GM12878 (cell line): ENCODE data around the gene VIPR2. TPM values are rescaled to one million over a fixed set of nuclear protein-coding genes. Genes with fewer than 3 reads are reported as not detected.
"Not testable (repeated sequence)": the region's sequence is repeated elsewhere in the genome, so short reads cannot be mapped to it uniquely, and the experiment has no call there.

Experiments used
- ATAC-seq: fragments of 200-7000 bp; cut with Tn5 transposase; 3 replicates; pipeline ENCODE4 v1.9.1; 2020; ENCODE audit warnings: mild to moderate bottlenecking, moderate library complexity
- BruUV-seq: library from RNA; stranded (reverse); fragments of 400-500 nt; replicated peaks from 2 replicates; lab custom pipeline; 2021; lab: Mats Ljungman, UMichigan
- CTCF ChIA-PET: fragments of 300-600 bp; sonication (Branson Sonifier 250); formaldehyde crosslinking; extraction: SDS; loops from one replicate; lab custom pipeline; 2021; ENCODE audit warnings: inconsistent platforms; lab: Yijun Ruan, JAX
- POLR2A ChIA-PET: fragments of 350-600 bp; formaldehyde crosslinking; extraction: SDS; loops from one replicate; lab custom pipeline; 2021; ENCODE audit warnings: inconsistent platforms; lab: Charles Lee
- RAD21 ChIA-PET: fragments of 300-600 bp; sonication (Branson Sonifier 250); formaldehyde crosslinking; loops from one replicate; lab custom pipeline; 2023; ENCODE audit warnings: antibody characterized with exemption; ENCODE audit not compliant: unreplicated experiment; lab: Charles Lee
- SMC1A ChIA-PET: fragments of 300-600 bp; sonication (Branson Sonifier 250); formaldehyde crosslinking; loops from one replicate; lab custom pipeline; 2023; ENCODE audit not compliant: unreplicated experiment, uncharacterized antibody; lab: Charles Lee
- DNase-seq: peaks from one replicate; pipeline ENCODE4 v3.0.0-alpha.2; 2011; ENCODE audit warnings: low read depth, low spot score
- FAIRE-seq: peaks from 3 replicates; lab custom pipeline; 2011; peaks lifted over from hg19 to GRCh38; lab: Jason Lieb, UNC
- H2AFZ ChIP-seq: 2 replicates; pipeline ENCODE4 v1.6.0; 2011; ENCODE audit warnings: low read depth, low read length, control low read depth; ENCODE audit not compliant: control insufficient read depth
- H3K27ac ChIP-seq: 2 replicates; pipeline ENCODE4 v1.5.1; 2011; ENCODE audit warnings: control low read depth; ENCODE audit not compliant: control insufficient read depth, insufficient read depth
- H3K27me3 ChIP-seq, 2 experiments: replicated peaks in 1 of 2; 2 replicates each; pipeline versions ENCODE4 v1.6.0 to v1.6.1; 2011; ENCODE audit warnings: low read length in 1 of 2; ENCODE audit not compliant: control insufficient read depth in 2 of 2, insufficient read depth in 2 of 2
- H3K36me3 ChIP-seq, 2 experiments: 2 replicates each; pipeline ENCODE4 v1.5.1; 2011; ENCODE audit warnings: low read length in 1 of 2; ENCODE audit not compliant: control insufficient read depth in 2 of 2, insufficient read depth in 2 of 2
- H3K4me1 ChIP-seq: 2 replicates; pipeline ENCODE4 v1.6.1; 2011; ENCODE audit warnings: mild to moderate bottlenecking, low read length, moderate library complexity, mixed read lengths; ENCODE audit not compliant: control insufficient read depth, insufficient read depth
- H3K4me2 ChIP-seq: 2 replicates; pipeline ENCODE4 v1.6.0; 2011; ENCODE audit warnings: control low read depth; ENCODE audit not compliant: control insufficient read depth, insufficient read depth
- H3K4me3 ChIP-seq: fragments of 200-600 bp; sonication (generic); 2 replicates; pipeline ENCODE4 v1.5.1; 2016
- H3K79me2 ChIP-seq: 2 replicates; pipeline ENCODE4 v1.6.0; 2011; ENCODE audit warnings: low read length; ENCODE audit not compliant: control insufficient read depth, insufficient read depth
- H3K9ac ChIP-seq: 2 replicates; pipeline ENCODE4 v1.8.0; 2011; ENCODE audit warnings: low read length, control low read depth, mixed read lengths; ENCODE audit not compliant: control insufficient read depth, insufficient read depth
- H3K9me3 ChIP-seq: replicated peaks from 3 replicates; pipeline ENCODE4 v1.5.1; 2011; ENCODE audit warnings: mild to moderate bottlenecking, low read length; ENCODE audit not compliant: control insufficient read depth, insufficient read depth
- H4K20me1 ChIP-seq: 2 replicates; pipeline ENCODE4 v1.6.0; 2011; ENCODE audit not compliant: control insufficient read depth, insufficient read depth
- BHLHE40 ChIP-seq, 2 experiments: fragments of 450-650 bp in 1 of 2; IDR thresholded peaks; 2 replicates each; pipeline ENCODE4 v1.6.1; 2011 to 2017; ENCODE audit warnings: low read depth in 2 of 2, borderline replicate concordance in 1 of 2, improper control_type of control experiment in 1 of 2, low read length in 1 of 2, mild to moderate bottlenecking in 1 of 2
- CREM ChIP-seq: IDR thresholded peaks from 2 replicates; pipeline ENCODE4 v1.6.1; 2014; ENCODE audit warnings: antibody characterized with exemption, low read depth
- HDAC6 ChIP-seq: fragments of 200-600 bp; sonication (generic); IDR thresholded peaks from one replicate; pipeline ENCODE4 v1.8.0; 2017; ENCODE audit warnings: antibody characterized with exemption; ENCODE audit not compliant: unreplicated experiment
- NR2C1 ChIP-seq: fragments of 450-650 bp; IDR thresholded peaks from 2 replicates; pipeline ENCODE4 v1.6.1; 2017; ENCODE audit warnings: antibody characterized with exemption, mild to moderate bottlenecking, moderate library complexity
- SREBF2 ChIP-seq: IDR thresholded peaks from 2 replicates; pipeline ENCODE4 v1.6.1; 2012; ENCODE audit warnings: mild to moderate bottlenecking, low read length
- ZNF207 ChIP-seq: fragments of 450-650 bp; IDR thresholded peaks from 2 replicates; pipeline ENCODE4 v1.6.1; 2014; ENCODE audit warnings: antibody characterized with exemption, mild to moderate bottlenecking, borderline replicate concordance
- ZNF592 ChIP-seq: fragments of 450-650 bp; IDR thresholded peaks from 2 replicates; pipeline ENCODE4 v1.6.1; 2017; ENCODE audit warnings: mild to moderate bottlenecking, moderate library complexity
- WGBS: methylation state at CpG from one replicate; pipeline ENCODE4 v1.1.6; 2016; ENCODE audit warnings: low lambda C conversion rate; ENCODE audit not compliant: insufficient replicate concordance, insufficient coverage; ENCODE audit errors: missing lambda C conversion rate; 5-methylcytosine and 5-hydroxymethylcytosine counted together
- in situ Hi-C: fragments of 300-500 bp; cut with MboI; formaldehyde crosslinking; loops from 9 replicates; pipeline ENCODE4 v1.14.3; 2018; ENCODE audit warnings: mixed read lengths
- intact Hi-C: fragments of 100-400 bp; cut with micrococcal nuclease; formaldehyde crosslinking; loops from one replicate; pipeline ENCODE4 v1.14.2; 2022; ENCODE audit not compliant: unreplicated experiment
- polyA plus RNA-seq, 11 experiments: library from polyadenylated mRNA; depleted of rRNA in 4 of 11; unstranded in 6 of 11; stranded (reverse) in 5 of 11; fragments of >200 nt; fragmentation: Nextera tagmentation in 4 of 11; fragmentation: Illumina TruSeq in 1 of 11; extraction: Ambion mirVana in 4 of 11; extraction: Trizol in 1 of 11; gene quantifications; 1 replicate in 1 of 11; 2 replicates in 10 of 11; pipeline versions ENCODE4 v1.2.1 to v1.2.3, GENCODE V29; 2011 to 2016; ENCODE audit warnings: inconsistent platforms in 2 of 11, missing spikeins in 2 of 11, low read depth in 1 of 11
- total RNA-seq, 4 experiments: library from RNA; depleted of rRNA in 3 of 4; stranded (reverse); fragments of >200 nt in 3 of 4; fragmentation: Illumina TruSeq in 1 of 4; extraction: Trizol in 1 of 4; gene quantifications; 2 replicates each; pipeline versions ENCODE4 v1.2.1 to v1.2.3, GENCODE V29; 2013 to 2021

VIPR2 gene
- total and polyA plus RNA-seq, 10 of the 15 experiments (the other 5 are each of a cell fraction or from before 2014, with no cell fraction given): not detected

- WGBS: 63% methylated on average over 13 of the region's 13 CpGs
Observed at GRCh38 chr7:159000070-159000469, 144.6 kb downstream of the VIPR2 start.

GRCh38 chr7:158999496-158999895 is 145.2 kb downstream of the VIPR2 start:
- SMC1A ChIA-PET: no interaction called here
- POLR2A ChIA-PET: no interaction called here
- no peak for DNase-seq
- Histone ChIP-seq H3K9me3 (no peaks in the 10 kb centered on the region; the same call in 2 of the 3 replicates), H3K27me3 (no peaks in the 10 kb centered on the region), H3K9ac (no peak overlapping the region), H3K4me1 (no peaks in the 10 kb centered on the region), H3K27ac (no peak overlapping the region), H3K4me3 (no peak overlapping the region), H3K4me2 (no peak overlapping the region), H4K20me1 (no peaks in the 10 kb centered on the region), H3K36me3 (no peaks in the 10 kb centered on the region), H3K79me2 (no peaks in the 10 kb centered on the region), H2AFZ (no peak overlapping the region)
- TF ChIP-seq SREBF2 (no peak), ZNF207 (no peak), ZNF592 (no peak), HDAC6 (no peak), BHLHE40 (IDR thresholded peaks at IDR 0.05; ENCODE audit: borderline replicate concordance in 1 of 2, low read depth in 2 of 2, low read length in 1 of 2) (no peak)
- 68% methylated on average over 21 of the region's 21 CpGs for WGBS
- FAIRE-seq: no peak
- intact Hi-C loops: no loop called here
- BruUV-seq: no TSS peak
- RAD21 ChIA-PET: no interaction called here
- in situ Hi-C loops: no loop called here
- CTCF ChIA-PET: no interaction called here
- no peak for ATAC-seq

More at GRCh38 chr7:159000070-159000469, 144.6 kb downstream of the VIPR2 start:
- intact Hi-C loops: no loop called here
- Histone ChIP-seq H3K4me2 (no peak overlapping the region), H3K27ac (no peak overlapping the region), H3K79me2 (no peaks in the 10 kb centered on the region), H4K20me1 (no peaks in the 10 kb centered on the region), H3K9me3 (no peaks in the 10 kb centered on the region; the same call in 2 of the 3 replicates), H3K36me3 (no peaks in the 10 kb centered on the region), H3K27me3 (no peaks in the 10 kb centered on the region), H3K4me3 (no peak overlapping the region), H3K4me1 (no peaks in the 10 kb centered on the region), H3K9ac (no peak overlapping the region), H2AFZ (no peak overlapping the region)
- ChIA-PET CTCF (no interaction called here), RAD21 (no interaction called here), POLR2A (no interaction called here), SMC1A (no interaction called here)
- TF ChIP-seq CREM (no peak), NR2C1 (no peak)
- in situ Hi-C loops: no loop called here
- ATAC-seq (no peak), DNase-seq (no peak), FAIRE-seq (no peak)
- BruUV-seq: no TSS peak

GRCh38 chr7:158998261-158998660 is 146.4 kb downstream of the VIPR2 start:
- intact Hi-C loops, H3K27me3 ChIP-seq, BruUV-seq, in situ Hi-C loops, H3K4me3 ChIP-seq, FAIRE-seq, SMC1A ChIA-PET, POLR2A ChIA-PET, H3K27ac ChIP-seq, DNase-seq, CTCF ChIA-PET, H3K4me1 ChIP-seq, H3K4me2 ChIP-seq, H3K9me3 ChIP-seq, H3K36me3 ChIP-seq, H2AFZ ChIP-seq, RAD21 ChIA-PET, H4K20me1 ChIP-seq, H3K9ac ChIP-seq, H3K79me2 ChIP-seq, ATAC-seq: not testable (repeated sequence)
- WGBS: 40% methylated on average over 2 of the region's 9 CpGs
